ENCODE results near the gene DRC7. TPM values are rescaled to one million over a fixed set of nuclear protein-coding genes. Genes with fewer than 3 reads are reported as not detected.

Gene DRC7
- total and polyA plus RNA-seq, 9 of the 15 experiments (the other 6 are each of a cell fraction or from before 2014, with no cell fraction given): 0.04 to 0.33 (median 0.12) TPM; not detected in 3

- TF ChIP-seq ZNF592 (IDR thresholded peaks at IDR 0.05) (peak; percentile 51), ZNF12 (CRISPR knock-in tag; IDR thresholded peaks at IDR 0.05) (0 out of 2 replicates have a peak, but pooled peaks have one; percentile 37), JUN (IDR thresholded peaks at IDR 0.05; ENCODE audit: borderline replicate concordance, low read depth, low read length) (no peak), JUN (CRISPR knock-in tag; IDR thresholded peaks at IDR 0.05; ENCODE audit: borderline replicate concordance) (peak; percentile 85; the same call in 1 of the 2 replicates), ID3 (CRISPR knock-in tag; IDR thresholded peaks at IDR 0.05) (no peak), ID3 (tag; IDR thresholded peaks at IDR 0.05) (peak; percentile 45; the same call in 1 of the 2 replicates), CXXC5 (CRISPR knock-in tag; IDR thresholded peaks at IDR 0.05) (0 out of 2 replicates have a peak, but pooled peaks have one; percentile 3), EP300 (IDR thresholded peaks at IDR 0.05; ENCODE audit: low read length) (0 out of 2 replicates have a peak, but pooled peaks have one; percentile 19), RUNX1 (IDR thresholded peaks at IDR 0.05; ENCODE audit: low read depth) (no peak), JUNB (CRISPR knock-in tag; conservative IDR thresholded peaks at IDR 0.05) (0 out of 2 replicates have a peak, but pooled peaks have one; percentile 3), NR2C2 (CRISPR knock-in tag; IDR thresholded peaks at IDR 0.05) (peak; percentile 69; the same call in 1 of the 2 replicates), NR2C2 (tag; IDR thresholded peaks at IDR 0.05) (peak; percentile 70), ZNF766 (CRISPR knock-in tag; conservative IDR thresholded peaks at IDR 0.05) (0 out of 2 replicates have a peak, but pooled peaks have one; percentile 34)
Measured at GRCh38 chr16:57688987-57689761, 5.4 kb upstream of the DRC7 start (continued).
